Right renal cortex interstitium (tissue), 3 donors: ENCODE data around the gene SCP2D1. TPM values are rescaled to one million over a fixed set of nuclear protein-coding genes. Genes with fewer than 3 reads are reported as not detected.
A peak's percentile ranks its signal among the peaks of the same experiment; 100 is the strongest.
"Not testable (repeated sequence)": the region's sequence is repeated elsewhere in the genome, so short reads cannot be mapped to it uniquely, and the experiment has no call there.

Source experiments
- DNase-seq, 3 donors: peaks; one replicate each; pipeline ENCODE4 v3.0.0-alpha.2; 2013; ENCODE audit warnings: low read depth in 3 of 3, low spot score in 2 of 3
- polyA plus RNA-seq, 3 donors: library from polyadenylated mRNA; unstranded; fragments of 120-200 nt; gene quantifications; one replicate each; pipeline ENCODE4 v1.2.1, GENCODE V29; 2013; ENCODE audit not compliant: insufficient read length in 3 of 3

SCP2D1 gene
- not detected for polyA plus RNA-seq

DNA sequence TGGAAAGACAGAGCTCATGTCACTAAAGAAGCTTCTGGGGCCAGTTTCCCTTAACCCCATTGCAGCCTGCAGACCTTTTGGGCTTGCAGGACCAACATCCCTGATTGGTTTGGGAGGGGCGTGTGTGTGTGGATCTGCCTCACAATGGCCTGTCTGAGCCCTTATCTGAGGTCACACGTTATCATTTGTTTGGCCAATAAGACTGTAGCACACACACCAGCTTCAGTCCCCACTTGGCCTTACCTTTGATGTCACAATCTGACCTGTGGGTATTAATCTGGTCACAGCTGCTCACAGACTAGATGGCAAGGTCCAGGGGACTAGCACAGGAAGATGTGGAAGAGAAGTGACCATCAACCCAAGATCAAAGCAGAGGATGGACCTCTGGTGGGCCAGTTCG, at the start of gene SCP2D1:
Gene SCP2D1, plus strand, starts transcription at position 301 of the 400 bp plus-strand sequence. Its CDS starts 33 bp downstream, at position 334.
- DNase-seq = no peak

DNA sequence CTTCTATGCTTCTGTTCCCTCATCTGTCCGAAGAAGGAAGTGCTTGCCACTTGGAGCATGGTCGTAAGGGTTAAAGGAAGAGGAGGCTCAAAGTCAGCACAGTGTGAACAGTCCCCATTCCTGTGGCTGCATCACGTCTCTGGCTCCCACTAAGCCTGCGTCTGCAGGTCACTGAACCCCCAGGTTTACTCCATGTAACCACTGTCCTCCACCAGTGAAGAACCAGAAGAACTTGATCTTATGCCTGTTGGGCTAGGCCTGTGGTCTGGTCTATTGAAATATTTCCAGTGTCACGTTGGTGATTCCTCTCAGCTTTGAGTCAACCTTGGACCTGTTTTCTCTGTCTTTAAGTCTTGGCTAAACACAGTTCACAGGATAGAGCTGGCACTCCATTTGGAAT, 45.9 kb upstream of the SCP2D1 start:
- no peak for DNase-seq

DNA sequence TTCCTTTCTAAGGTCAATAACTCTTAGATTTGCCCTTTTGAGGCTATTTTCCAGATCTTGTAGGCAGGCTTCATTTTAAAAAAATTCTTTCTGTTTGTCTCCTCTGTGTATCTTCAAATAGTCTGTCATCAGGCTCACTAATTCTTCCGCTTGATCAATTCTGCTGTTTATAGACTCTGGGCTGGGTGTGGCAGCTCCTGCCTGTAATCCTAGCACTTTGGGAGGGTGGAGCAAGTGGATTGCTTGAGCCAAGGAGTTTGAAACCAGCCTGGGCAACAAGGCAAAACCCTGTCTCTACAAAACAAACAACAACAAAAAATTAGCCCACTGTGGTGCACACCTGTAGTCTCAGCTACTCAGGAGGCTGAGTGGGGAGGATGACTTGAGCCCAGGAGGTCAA, 40.0 kb upstream of the SCP2D1 start:
- no peak for DNase-seq

DNA sequence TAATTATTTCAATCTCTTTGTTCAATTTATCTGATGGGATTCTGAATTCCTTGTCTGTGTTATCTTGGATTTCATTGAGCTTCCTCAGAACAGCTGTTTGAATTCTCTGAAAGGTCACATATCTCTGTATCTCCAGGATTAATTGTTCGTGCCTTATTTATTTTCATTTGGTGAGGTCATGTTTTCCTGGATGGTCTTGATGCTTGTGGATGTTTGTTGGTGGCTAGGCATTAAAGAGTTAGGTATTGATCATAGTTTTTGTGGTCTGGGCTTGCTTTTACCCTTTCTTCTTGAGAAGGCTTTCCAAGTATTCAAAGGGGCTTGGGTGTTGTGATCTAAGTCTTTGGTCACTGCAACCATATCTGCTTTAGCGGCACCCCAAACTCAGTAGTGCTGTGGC, 39.4 kb upstream of the SCP2D1 start:
- no peak for DNase-seq

DNA sequence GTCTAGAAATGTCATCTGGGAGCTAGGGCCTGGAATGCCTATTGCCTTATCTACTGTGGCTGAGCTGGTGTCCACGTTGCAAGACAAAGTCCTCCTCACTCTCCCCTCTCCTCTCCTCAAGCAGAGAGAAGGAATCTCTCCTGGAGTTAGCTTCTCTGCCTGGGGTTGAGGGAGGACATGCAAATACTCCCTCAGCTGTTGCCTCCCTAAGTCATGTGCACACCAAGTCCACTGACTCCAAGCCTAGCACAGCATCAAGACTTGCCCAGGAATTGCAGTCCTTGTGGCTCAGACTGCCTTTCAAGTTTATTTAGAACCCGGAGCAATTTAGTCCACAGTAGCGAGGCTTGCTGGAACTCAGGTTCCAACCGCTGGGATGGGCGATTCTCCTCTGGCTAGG, 38.0 kb upstream of the SCP2D1 start:
- no peak for DNase-seq

DNA sequence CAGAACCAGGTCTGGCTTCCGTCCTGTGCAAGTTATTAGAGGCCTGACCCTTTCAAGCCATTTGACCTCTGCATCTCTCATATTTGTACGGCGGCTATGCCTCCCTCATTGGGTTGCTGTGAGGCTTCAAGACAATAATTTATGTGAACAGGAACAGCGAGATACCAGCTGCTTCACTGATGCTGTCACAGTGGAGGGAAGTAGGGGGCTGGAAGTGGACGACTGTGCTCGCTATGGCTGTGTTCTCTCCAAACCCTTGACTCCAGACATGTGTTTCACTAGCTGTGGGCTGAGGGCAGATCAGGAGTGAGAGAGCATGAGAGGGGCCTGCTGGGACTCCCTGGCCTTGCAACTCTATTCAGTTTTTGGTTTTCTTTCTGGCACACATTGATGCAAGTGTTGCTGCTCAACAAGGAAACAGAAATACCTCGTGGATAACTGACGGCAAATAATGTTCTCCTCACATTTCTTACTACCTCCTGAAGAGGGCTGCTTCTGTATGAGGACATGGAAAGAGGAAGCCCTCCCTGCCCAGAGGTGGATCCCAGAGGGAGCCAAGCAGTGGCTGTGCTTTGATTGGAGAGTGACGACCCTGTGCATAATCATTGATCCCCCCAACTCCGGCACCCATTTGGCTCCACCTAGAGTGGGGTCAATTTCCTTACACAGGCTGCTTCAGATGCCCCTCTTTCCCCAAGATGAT, 34.7 kb upstream of the SCP2D1 start:
- DNase-seq = no peak

DNA sequence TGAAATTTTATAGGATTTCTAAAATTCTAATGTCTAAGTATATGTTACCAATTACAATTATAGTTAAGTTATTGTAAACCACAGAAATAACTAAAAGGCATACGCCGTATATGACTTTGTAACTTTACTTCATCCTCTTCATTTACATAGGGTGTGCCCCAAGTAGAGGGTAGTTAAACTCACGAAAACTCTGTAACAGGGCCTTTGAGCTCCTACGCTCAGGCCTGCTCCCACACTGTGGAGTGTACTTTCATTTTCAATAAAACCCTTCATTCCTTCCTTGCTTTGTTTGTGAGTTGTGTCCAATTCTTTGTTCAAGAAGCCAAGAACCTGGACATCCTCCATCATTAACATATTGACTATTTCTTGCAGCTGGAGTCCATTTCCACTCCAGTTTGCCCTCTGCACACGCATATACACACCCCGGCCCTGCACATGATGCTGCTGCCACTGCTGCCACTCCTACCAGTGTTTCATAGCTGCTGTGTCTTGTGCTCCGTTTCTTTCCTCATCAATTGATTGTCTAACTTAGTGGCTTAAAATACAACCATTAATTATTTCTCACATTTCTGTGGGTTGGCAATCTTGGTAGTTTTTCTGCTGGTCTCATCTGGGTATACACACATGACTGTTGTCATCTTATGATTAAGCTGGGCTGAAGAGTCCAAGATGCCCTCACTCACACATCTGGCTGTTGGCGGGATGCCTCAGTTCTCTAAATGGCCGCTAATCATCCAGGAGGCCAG, 33.0 kb upstream of the SCP2D1 start:
- no peak for DNase-seq

DNA sequence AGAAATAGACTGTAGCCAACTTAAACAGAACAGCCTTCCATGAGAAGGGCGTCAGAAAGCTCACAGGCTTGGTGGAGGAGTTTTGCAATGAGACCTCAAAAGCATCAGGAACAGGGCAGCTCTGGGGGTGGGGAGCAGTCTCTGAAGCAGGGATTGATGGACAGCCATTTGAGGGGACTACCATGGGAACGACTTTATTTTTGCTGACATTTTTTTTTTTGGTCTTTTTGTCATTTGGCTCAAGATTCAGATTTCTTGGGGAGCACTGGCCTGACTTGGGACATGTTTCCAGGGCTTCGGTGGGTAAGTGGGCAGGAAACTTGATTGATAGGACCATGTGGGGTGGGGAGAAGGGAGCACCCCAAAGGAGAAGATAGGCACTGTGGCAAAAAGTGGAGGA, 32.1 kb upstream of the SCP2D1 start:
- DNase-seq = no peak

DNA sequence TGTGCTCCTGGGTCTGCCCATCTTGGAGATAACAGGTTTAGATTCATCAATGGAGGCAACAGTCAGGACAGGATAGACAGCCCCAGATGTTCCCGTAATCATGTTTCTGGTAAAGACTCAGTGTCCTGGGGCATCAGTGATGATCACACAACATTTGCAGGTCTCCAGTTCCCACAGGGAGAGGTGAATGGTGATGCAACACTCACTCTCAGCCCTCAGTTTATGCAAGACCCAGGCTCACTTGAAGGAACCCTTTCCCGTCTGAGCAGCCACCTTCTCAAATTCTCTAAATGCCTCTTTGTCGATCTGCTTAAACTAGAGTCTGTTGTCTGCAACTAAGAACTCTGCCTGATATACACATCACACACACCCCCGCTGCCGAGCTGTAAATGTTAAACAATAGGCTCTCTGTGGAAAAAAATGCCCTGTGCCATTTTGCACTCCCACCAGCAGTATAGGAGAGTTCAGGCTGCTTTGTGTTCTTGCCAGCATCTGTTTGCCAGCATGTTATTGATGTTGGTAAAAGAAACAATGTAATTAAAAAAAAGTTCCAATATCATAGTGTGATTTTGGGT, 30.1 kb upstream of the SCP2D1 start:
- DNase-seq = no peak

DNA sequence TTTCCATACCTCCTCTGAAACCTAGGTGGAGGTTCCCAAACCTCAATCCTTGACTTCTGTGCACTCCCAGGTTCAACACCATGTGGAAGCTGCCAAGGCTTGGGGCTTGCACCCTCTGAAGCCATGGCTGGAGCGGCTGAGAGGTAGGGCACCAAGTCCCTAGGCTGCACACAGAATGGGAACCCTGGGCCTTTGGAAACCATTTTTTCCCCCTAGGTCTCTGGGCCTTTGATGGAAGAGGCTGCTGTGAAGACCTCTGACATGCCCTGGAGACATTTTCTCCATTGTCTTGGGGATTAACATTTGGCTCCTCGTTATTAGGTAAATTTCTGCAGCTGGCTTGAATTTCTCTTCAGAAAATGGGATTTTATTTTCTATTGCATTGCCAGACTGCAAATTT, 26.5 kb upstream of the SCP2D1 start:
- DNase-seq = not testable (repeated sequence)

DNA sequence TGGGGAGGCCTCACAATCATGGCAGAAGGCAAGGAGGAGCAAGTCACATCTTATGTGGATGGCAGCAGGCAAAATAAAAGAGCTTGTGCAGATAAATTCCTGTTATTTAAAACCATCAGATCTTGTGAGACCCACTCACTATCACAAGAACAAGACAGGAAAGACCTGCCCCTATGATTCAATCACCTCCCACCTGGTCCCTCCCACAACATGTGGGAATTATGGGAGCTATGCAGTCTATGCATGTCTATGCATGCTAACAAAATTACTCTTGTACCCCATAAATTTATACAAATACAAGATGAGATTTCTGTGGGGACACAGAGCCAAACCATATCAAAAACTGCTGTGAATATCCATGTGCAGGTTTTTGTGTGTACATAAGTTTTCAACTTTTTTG, 25.6 kb upstream of the SCP2D1 start:
- DNase-seq = no peak

DNA sequence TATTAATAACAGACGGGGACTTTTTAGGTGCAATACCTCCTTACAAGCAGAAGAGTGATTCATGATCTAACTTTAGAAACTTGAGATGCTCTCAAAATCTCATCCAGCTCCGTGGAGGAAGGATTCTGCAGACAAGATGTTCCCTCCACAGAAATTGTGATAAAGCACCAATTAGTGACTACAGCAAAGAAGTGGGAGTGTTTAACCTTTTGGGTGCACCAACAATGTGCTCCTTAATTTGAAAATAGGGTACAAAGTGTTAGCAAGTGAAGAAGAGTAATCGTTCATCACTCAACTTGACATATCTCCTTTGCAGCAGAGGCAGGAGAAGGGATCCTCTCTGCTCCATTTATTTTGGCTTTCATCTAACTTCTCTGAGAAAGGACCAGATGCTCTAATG, 22.8 kb upstream of the SCP2D1 start:
- DNase-seq = no peak

DNA sequence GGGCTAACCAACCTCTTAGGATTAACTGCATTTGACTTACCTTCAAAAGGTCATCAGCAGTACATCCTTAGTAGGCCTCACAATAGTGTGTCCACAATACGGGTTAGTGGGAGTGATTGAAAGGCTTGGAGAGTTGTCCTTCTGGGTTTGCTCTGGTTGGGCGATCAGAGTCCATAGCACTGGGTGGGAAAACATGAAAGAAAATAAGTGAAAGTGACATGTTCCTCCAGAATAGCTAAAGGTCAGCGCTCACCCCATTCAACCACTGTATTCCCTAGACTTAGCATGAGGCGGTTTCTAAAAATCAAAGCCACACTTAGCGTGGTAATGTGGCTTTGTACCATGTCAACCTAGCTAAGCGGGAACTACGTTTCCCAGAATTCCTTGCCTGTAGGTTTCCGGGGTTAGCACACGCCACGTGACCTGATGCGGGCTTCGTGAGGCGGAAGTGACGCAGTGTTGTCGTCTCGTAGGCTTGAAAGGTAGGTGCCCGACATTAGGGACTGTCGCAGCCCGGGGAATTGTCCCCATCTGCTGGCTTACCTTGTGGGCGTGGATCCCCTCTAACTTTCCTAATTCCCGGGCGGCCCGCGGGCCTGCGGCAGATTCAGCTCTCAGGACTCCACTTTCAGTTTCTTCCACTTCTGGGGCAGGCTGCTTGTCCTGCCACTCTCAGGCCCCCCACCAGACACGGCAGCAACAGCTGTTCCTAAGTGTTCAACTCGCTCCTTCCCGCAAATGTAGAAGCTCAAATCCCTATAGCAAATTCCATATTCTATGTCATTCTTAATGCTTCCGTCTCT, 19.8 kb upstream of the SCP2D1 start:
- peak; percentile 86 to 91 (median 90) for DNase-seq

DNA sequence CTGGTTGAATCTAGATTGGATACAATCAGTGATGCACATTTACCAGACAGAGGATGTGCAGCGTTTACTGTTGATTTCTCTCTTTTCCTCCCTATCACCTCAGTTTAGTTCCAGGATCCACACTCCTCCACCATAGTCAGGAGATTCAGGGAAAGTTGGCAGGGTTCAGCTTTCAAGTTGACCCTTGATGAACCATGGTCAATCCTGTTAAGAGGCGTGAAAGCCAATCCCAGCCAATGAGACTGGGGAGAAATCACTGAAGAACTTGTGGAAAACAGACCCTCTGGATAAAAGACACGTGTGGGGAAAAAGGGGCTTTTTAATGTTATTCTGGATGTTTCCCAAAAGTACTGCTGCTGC, 19.2 kb upstream of the SCP2D1 start:
- no peak for DNase-seq

DNA sequence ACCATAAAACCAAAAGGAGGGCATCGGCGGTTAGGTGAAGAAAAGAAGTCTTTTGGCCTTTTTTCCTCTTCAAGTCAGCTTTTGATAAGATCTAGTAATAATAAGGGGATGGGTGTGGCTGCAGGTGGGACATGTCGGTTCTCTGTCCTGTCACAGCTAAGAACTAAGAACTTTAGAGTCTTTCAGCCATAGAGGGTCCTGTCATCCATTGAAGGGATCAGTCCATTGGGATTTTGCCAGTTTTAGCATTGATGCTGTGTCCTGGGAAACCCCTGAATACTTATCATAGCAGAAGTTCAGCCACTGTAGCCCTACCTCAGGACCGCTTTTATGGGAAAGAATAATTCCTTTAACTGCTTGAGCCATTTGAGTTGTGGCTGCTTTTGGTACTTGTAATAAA, 18.2 kb upstream of the SCP2D1 start:
- no peak for DNase-seq

DNA sequence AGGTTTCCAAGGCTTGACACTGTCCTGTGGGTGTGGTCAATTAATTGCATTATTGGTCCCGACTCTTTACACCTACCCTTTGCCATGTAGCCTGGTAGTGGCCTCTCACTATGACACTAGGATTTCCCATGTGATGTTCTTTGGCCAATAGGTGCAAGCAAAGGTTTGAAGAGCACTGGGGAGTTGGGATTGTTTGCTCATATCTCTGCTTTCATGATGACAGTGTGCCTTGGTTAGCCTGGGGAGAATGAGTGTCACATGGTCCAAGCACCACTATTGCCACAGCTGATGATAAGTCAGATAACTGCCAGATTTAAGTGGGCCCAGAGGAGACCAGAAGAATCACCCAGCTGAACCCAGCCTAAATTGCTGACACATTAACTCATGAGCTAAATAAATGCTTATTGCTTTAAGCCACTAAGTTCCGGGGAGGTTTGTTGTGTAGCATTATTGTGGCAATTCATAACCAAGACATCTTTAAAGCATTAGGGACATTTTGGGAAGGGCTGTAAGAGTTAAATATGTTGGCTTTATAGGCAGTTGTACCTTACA, 17.2 kb upstream of the SCP2D1 start:
- DNase-seq = no peak

DNA sequence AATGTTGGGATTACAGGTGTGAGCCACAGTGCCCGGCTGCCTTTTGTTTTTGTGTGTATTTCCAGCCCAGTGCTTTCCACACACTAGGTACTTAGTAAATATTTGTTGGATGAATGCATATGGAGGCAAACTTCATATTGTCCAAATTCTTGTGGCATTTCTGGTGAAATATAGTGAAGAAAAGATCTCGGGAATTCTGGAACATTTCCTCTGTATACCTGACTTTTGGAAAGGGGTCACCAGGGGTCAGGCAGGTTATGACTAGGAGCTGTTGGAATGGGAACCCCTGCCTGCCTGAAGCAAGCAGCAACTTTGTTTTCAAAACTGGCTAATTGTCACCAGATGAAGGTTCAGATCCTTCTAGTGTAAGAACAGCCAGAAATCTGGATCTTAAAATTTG, 12.1 kb upstream of the SCP2D1 start:
- no peak for DNase-seq

DNA sequence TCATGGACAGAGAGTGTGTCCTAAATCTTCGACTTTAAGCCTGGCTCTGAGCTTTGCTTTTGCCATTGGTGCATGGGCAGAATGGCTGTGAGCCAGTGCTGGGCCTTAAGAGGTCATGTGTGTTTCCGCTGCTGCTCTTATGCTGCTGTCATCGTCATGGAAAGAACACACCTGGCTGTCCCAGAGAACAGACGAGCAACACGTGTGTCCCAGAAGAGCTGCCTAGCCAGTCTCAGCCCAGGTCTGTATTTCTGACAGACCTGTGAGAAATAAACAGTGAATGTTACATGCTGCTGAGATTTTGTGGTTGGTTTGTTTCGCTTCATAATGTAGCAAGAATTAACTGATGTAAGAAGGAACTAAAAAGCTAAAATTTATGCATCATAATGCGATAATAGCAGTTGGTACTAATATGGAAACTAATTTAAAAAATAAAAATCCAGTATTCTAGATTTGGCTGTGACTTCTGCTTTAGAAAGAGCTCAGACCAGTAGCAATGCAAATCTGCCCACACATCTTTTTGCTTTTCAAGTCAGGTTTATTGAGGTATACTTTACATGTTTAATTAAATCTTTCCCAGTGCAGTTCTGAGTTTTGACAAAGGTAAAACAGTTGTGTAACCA, 11.5 kb upstream of the SCP2D1 start:
- no peak for DNase-seq

DNA sequence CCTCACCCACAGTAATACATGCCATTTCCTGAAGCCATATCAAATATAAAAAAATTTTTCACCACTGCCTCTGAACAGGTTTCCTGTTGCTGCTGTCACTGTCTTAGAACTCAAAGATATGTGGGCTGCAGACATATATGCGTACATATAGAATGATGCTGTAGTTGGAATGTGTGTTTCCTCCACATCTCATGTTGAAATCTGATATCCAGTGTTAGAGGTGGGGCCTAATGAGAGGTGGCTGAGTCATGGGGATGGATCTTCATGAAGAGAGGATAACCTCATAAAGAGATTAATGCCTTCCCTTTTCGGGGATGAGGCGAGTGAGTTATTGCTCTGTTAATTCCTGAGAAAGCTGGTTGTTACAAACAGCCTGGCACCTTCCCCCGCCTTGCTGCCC, 7.7 kb upstream of the SCP2D1 start:
- no peak for DNase-seq

DNA sequence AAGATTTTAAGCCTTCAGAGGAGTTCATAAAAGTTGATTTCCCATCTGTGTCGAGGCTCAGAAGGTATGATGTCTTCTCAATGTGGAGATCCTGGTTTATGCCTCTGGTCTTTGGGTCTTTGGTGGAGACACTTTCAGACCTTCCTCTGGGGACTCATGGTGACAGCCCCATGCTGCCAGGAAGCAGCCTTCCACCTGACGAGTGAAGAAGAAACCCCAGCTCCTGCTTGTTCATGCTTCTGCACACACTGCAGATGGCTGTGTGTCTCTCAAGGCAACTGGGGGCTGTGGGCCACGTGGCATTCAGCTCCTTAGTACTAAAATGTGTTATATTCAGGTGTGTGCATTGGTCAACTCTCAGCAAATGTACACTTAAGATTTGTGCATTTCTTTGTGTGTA, 4.9 kb upstream of the SCP2D1 start:
- DNase-seq = no peak

DNA sequence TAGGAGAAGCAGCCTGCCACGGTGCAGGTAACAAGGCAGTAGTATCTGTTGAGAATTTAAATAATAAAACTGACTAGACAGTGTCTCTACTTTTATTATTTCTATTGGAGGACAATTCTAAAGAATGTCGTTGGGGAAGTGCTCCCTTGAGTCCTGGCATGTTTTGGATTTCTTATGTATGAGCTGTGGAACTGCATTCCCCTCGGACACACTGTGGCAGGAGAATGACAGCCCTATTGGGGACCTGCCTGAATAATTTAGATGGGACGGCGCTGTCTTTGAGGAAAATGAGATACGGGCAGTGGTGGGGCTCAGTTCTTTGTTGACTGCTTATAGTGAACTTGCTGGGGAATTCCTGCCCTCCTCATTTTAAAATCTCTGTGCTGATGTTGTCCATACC, 2.4 kb upstream of the SCP2D1 start:
- no peak for DNase-seq
